Upper lobe of left lung (tissue), 6 donors: ENCODE results near the gene KIF6. TPM values are rescaled to one million over a fixed set of nuclear protein-coding genes. Genes with fewer than 3 reads are reported as not detected.

Source experiments
- ATAC-seq, 2 donors: fragments of 200-7000 bp; cut with Tn5 transposase; one replicate each; pipeline ENCODE4 v1.9.1; 2022; ENCODE audit warnings: mild to moderate bottlenecking in 2 of 2, moderate library complexity in 2 of 2; ENCODE audit not compliant: low FRiP score in 2 of 2
- DNase-seq, 2 donors: peaks; one replicate each; pipeline ENCODE4 v3.0.0-alpha.2; 2019 to 2020
- H3K27ac ChIP-seq, 4 donors: fragments of 200-600 bp; sonication (generic); one replicate each; pipeline ENCODE4 v1.5.1; 2016 to 2019
- H3K27me3 ChIP-seq, 4 donors: fragments of 200-600 bp; sonication (generic); one replicate each; pipeline ENCODE4 v1.5.1; 2017 to 2019
- H3K36me3 ChIP-seq, 4 donors: fragments of 200-600 bp; sonication (generic); one replicate each; pipeline ENCODE4 v1.5.1; 2016 to 2019
- H3K4me1 ChIP-seq, 4 donors: fragments of 200-600 bp; sonication (generic); one replicate each; pipeline ENCODE4 v1.5.1; 2018 to 2019
- H3K4me3 ChIP-seq, 4 donors: fragments of 200-600 bp; sonication (generic); one replicate each; pipeline ENCODE4 v1.5.1; 2017 to 2019; ENCODE audit warnings: mild to moderate bottlenecking in 2 of 4, moderate library complexity in 1 of 4
- H3K9me3 ChIP-seq, 4 donors: fragments of 200-600 bp; sonication (generic); one replicate each; pipeline ENCODE4 v1.5.1; 2018 to 2019
- CTCF ChIP-seq, 6 experiments: fragments of 450-650 bp in 4 of 6; fragments of 200-600 bp in 2 of 6; sonication (generic) in 2 of 6; IDR thresholded peaks; one replicate each; pipeline ENCODE4 v1.5.1; 2016 to 2019; ENCODE audit warnings: antibody characterized with exemption in 6 of 6
- EP300 ChIP-seq, 4 donors: sonication (generic); formaldehyde crosslinking; IDR thresholded peaks; one replicate each; pipeline ENCODE4 v1.5.1; 2017; ENCODE audit warnings: antibody characterized with exemption in 4 of 4, control low read depth in 2 of 4
- POLR2A ChIP-seq, 4 donors: fragments of 450-650 bp; IDR thresholded peaks; one replicate each; pipeline ENCODE4 v1.5.1; 2016 to 2017; ENCODE audit warnings: antibody characterized with exemption in 4 of 4, mild to moderate bottlenecking in 2 of 4
- POLR2AphosphoS5 ChIP-seq, 2 donors: sonication (generic); formaldehyde crosslinking; IDR thresholded peaks; one replicate each; pipeline ENCODE4 v1.5.1; 2017; ENCODE audit warnings: antibody characterized with exemption in 2 of 2
- WGBS, 2 donors: methylation state at CpG; one replicate each; pipeline ENCODE4 v1.1.5; 2017 to 2018; 5-methylcytosine and 5-hydroxymethylcytosine counted together
- total RNA-seq, 6 donors: library from RNA; depleted of rRNA in 4 of 6; stranded (reverse); fragments of >200 nt in 4 of 6; gene quantifications; one replicate each; pipeline versions ENCODE4 v1.1.0 to v1.2.1, GENCODE V29; 2016 to 2021
- donor health status: DM: no; HTN: no; CAD: no; lungs with moderate emphysema.
- donor health status: DM: no; HTN: yes; CAD: no; lungs with severe emphysema.

KIF6 gene
- total RNA-seq, 6 donors from 2014 or later: 0.55 to 7.9 (median 1.5) TPM

DNA sequence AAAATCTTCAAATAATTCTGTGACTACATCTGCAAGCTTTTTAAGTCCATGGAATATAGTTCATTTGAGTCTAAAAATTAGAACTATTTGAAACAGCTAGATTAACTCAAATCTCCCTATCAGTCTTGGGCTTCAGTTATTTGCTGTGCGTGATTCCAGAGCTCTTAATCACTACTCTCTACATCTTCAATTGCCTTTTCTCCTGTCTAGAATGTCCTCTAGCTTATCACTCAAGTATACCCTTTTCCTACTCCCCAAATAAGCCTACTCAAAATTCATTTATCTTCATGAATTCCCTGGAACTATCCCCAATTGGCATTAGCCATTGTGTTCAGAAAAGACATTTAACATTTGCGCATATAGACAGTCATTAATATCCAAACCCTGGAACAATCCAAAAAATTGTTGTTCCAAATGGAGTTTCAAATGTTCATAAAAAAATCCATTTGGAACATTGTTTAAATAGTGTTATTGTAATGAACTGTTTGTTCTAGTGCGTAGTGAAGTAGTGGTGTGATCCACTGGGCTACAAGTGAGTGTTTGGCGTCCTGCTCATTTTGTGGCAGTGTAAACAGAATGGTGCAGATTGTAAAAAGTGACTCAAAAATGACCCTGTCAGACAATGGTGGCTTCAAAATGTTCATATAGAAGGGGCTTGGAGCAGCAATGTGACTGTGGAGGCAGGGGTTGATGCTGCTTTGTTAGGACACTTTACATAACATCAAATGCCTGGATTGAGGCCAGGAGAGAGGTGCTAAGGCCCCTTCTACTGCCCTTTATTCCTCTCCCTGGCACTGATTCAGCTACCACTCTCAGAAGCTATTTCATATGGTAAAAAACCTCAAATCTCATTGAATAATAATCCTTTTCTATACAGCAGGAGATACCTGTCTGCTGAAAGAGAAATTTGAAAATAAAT, 122.3 kb downstream of the KIF6 start:
- H3K27me3 ChIP-seq: no peaks in the 10 kb centered on the region
- DNase-seq (peak in 1 of 2 donors; percentile 45), ATAC-seq (peak; percentile 46 to 81)
- WGBS, 2 donors: 47 to 63% methylated on average over 4 of the region's 4 CpGs
- H3K4me1 ChIP-seq: peaks cover 2 to 14% (median 8%) of the 10 kb centered on the region in 4 donors
- H3K36me3 ChIP-seq: no peaks in the 10 kb centered on the region
- peak overlapping the region; percentile 19 to 52 (median 20) for H3K27ac ChIP-seq
- no peak overlapping the region for H3K4me3 ChIP-seq
- TF ChIP-seq CTCF (IDR thresholded peaks at IDR 0.05): no peak
- TF ChIP-seq POLR2A (IDR thresholded peaks at IDR 0.05): no peak
- peak in 1 of 2 donors; percentile 38 for TF ChIP-seq POLR2AphosphoS5 (IDR thresholded peaks at IDR 0.05)
- TF ChIP-seq EP300 (IDR thresholded peaks at IDR 0.05): peak in 1 of 4 donors; percentile 53
- no peaks in the 10 kb centered on the region for H3K9me3 ChIP-seq

DNA sequence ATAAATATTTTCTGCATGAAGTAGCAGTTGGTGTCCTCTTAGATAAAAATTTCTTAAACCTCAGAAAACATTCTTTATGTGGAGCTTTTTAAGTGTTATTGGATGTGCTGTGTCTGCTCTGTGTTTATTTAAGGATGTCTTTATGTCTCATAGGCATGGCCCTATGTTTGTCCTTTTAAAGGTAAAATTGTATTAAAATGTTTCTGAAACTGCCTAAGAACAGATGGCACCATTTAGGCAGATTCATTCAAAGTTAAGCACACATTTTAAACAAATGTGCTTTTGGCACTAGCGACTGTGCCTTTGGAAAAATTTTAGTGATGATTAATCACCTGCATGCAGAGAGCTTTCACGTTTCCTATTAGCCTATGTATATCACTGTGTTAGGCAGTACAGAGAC, 125.2 kb downstream of the KIF6 start:
- no peak for ATAC-seq
- H3K27me3 ChIP-seq: no peaks in the 10 kb centered on the region
- no peaks in the 10 kb centered on the region for H3K36me3 ChIP-seq
- DNase-seq: no peak
- peaks cover 2 to 14% (median 8%) of the 10 kb centered on the region in 4 donors for H3K4me1 ChIP-seq
- H3K4me3 ChIP-seq: no peak overlapping the region
- TF ChIP-seq POLR2AphosphoS5 (IDR thresholded peaks at IDR 0.05): no peak
- TF ChIP-seq POLR2A (IDR thresholded peaks at IDR 0.05): no peak
- H3K27ac ChIP-seq: no peak overlapping the region
- H3K9me3 ChIP-seq: no peaks in the 10 kb centered on the region
- 67 to 79% methylated on average over 2 of the region's 2 CpGs for WGBS, 2 donors

- Histone ChIP-seq H3K9me3 (no peaks in the 10 kb centered on the region), H3K27ac (no peak overlapping the region), H3K36me3 (no peaks in the 10 kb centered on the region), H3K4me1 (peaks cover 2 to 14% (median 8%) of the 10 kb centered on the region in 4 donors), H3K27me3 (no peaks in the 10 kb centered on the region), H3K4me3 (no peak overlapping the region)
- DNase-seq (no peak), ATAC-seq (no peak)
- TF ChIP-seq EP300 (IDR thresholded peaks at IDR 0.05) (no peak), POLR2A (IDR thresholded peaks at IDR 0.05) (no peak), CTCF (IDR thresholded peaks at IDR 0.05) (no peak), POLR2AphosphoS5 (IDR thresholded peaks at IDR 0.05) (no peak)
- WGBS, 2 donors: 61 to 78% methylated on average over 2 of the region's 2 CpGs
Measured at GRCh38 chr6:39599341-39599740, 125.9 kb downstream of the KIF6 start.

GRCh38 chr6:39594285-39594684, 130.9 kb downstream of the KIF6 start:
- TF ChIP-seq POLR2AphosphoS5 (IDR thresholded peaks at IDR 0.05) (no peak), EP300 (IDR thresholded peaks at IDR 0.05) (no peak), CTCF (IDR thresholded peaks at IDR 0.05) (no peak), POLR2A (IDR thresholded peaks at IDR 0.05) (no peak)
- WGBS, 2 donors: 78 to 79% methylated on average over 2 of the region's 2 CpGs
- Histone ChIP-seq H3K4me1 (no peaks in the 10 kb centered on the region), H3K27ac (no peak overlapping the region), H3K9me3 (no peaks in the 10 kb centered on the region), H3K36me3 (no peaks in the 10 kb centered on the region), H3K4me3 (no peak overlapping the region), H3K27me3 (no peaks in the 10 kb centered on the region)
- no peak for ATAC-seq
- no peak for DNase-seq

GRCh38 chr6:39593646-39594045, 131.6 kb downstream of the KIF6 start:
- H3K4me3 ChIP-seq: no peak overlapping the region
- no peaks in the 10 kb centered on the region for H3K4me1 ChIP-seq
- no peak overlapping the region for H3K27ac ChIP-seq
- H3K36me3 ChIP-seq: no peaks in the 10 kb centered on the region
- TF ChIP-seq EP300 (IDR thresholded peaks at IDR 0.05) (no peak), CTCF (IDR thresholded peaks at IDR 0.05) (no peak), POLR2AphosphoS5 (IDR thresholded peaks at IDR 0.05) (no peak), POLR2A (IDR thresholded peaks at IDR 0.05) (no peak)
- WGBS, 2 donors: 72 to 88% methylated on average over 2 of the region's 2 CpGs
- H3K27me3 ChIP-seq: no peaks in the 10 kb centered on the region
- H3K9me3 ChIP-seq: no peaks in the 10 kb centered on the region
- ATAC-seq (no peak), DNase-seq (no peak)
